CD4-positive, alpha-beta T cell treated with Interleukin-17A for 1 hour (primary cell): ENCODE measurements around the gene HYAL3.
"Not testable (repeated sequence)": the region's sequence is repeated elsewhere in the genome, so short reads cannot be mapped to it uniquely, and the experiment has no call there.

Experiments used
- DNase-seq: peaks from one replicate; pipeline ENCODE4 v3.0.0-alpha.2; 2020

HYAL3 gene

GRCh38 chr3:50288387-50289007 is 10.7 kb downstream of the HYAL3 start:
- no peak for DNase-seq

GRCh38 chr3:50287262-50287661 is 11.9 kb downstream of the HYAL3 start:
- DNase-seq = no peak

GRCh38 chr3:50286322-50287227 is 12.6 kb downstream of the HYAL3 start:
- no peak for DNase-seq

- DNase-seq = not testable (repeated sequence)
These were observed 15.1 kb downstream of the HYAL3 start for GRCh38 chr3:50284121-50284520.

- no peak for DNase-seq
These were observed 19.8 kb downstream of the HYAL3 start for GRCh38 chr3:50279255-50280016.

GRCh38 chr3:50278880-50279224 is 20.4 kb downstream of the HYAL3 start, which contains the start of gene LSMEM2:
TSS of gene LSMEM2 (plus strand) at chr3:50279087. CDS start at chr3:50279114, 27 bp downstream.
- no peak for DNase-seq

GRCh38 chr3:50278123-50278879 is 20.9 kb downstream of the HYAL3 start:
- DNase-seq = no peak

- no peak for DNase-seq
These were observed 22.5 kb downstream of the HYAL3 start for GRCh38 chr3:50276762-50277101.

GRCh38 chr3:50275996-50276761 is 23.0 kb downstream of the HYAL3 start:
- DNase-seq = no peak

GRCh38 chr3:50275141-50275995 is 23.8 kb downstream of the HYAL3 start:
- DNase-seq = no peak

GRCh38 chr3:50274371-50275104 is 24.7 kb downstream of the HYAL3 start:
- DNase-seq = peak; percentile 74

GRCh38 chr3:50273689-50274065 is 25.5 kb downstream of the HYAL3 start:
- DNase-seq = no peak

GRCh38 chr3:50272911-50273688 is 26.1 kb downstream of the HYAL3 start:
- peak; percentile 86 for DNase-seq

GRCh38 chr3:50272538-50272910 is 26.7 kb downstream of the HYAL3 start:
- DNase-seq = not testable (repeated sequence)

- DNase-seq = no peak
These were observed 27.8 kb downstream of the HYAL3 start for GRCh38 chr3:50271314-50271936.

- DNase-seq = no peak
These were observed 28.6 kb downstream of the HYAL3 start for GRCh38 chr3:50270422-50271224.

- DNase-seq = no peak
These were observed 29.2 kb downstream of the HYAL3 start for GRCh38 chr3:50269977-50270413.

- DNase-seq = no peak
These were observed 29.7 kb downstream of the HYAL3 start for GRCh38 chr3:50269460-50269859.
